HepG2 (cell line): ENCODE results near the gene CREBRF. TPM values are rescaled to one million over a fixed set of nuclear protein-coding genes. Genes with fewer than 3 reads are reported as not detected.
"Not testable (repeated sequence)": the region's sequence is repeated elsewhere in the genome, so short reads cannot be mapped to it uniquely, and the experiment has no call there.

Experiments
- ATAC-seq: fragments of 200-7000 bp; cut with Tn5 transposase; 3 replicates; pipeline ENCODE4 v1.9.1; 2020; ENCODE audit warnings: mild to moderate bottlenecking, moderate library complexity
- BruUV-seq: library from RNA; stranded (reverse); fragments of 400-500 nt; replicated peaks from 2 replicates; lab custom pipeline; 2021; lab: Mats Ljungman, UMichigan
- CTCF ChIA-PET: fragments of 300-600 bp; formaldehyde crosslinking; extraction: SDS; loops from one replicate; lab custom pipeline; 2021; ENCODE audit warnings: low total read pairs, inconsistent platforms, low intra/inter-chr PET ratio; lab: Yijun Ruan, JAX
- POLR2A ChIA-PET: fragments of 350-600 bp; sonication (Branson Sonifier 250); formaldehyde crosslinking; loops from one replicate; lab custom pipeline; 2020; ENCODE audit warnings: antibody characterized with exemption, inconsistent platforms; lab: Yijun Ruan, JAX
- DNase-seq: peaks from one replicate; pipeline ENCODE4 v3.0.0-alpha.2; 2015; ENCODE audit warnings: low spot score
- FAIRE-seq: peaks from 3 replicates; lab custom pipeline; 2011; peaks lifted over from hg19 to GRCh38; lab: Jason Lieb, UNC
- H2AFZ ChIP-seq: one replicate; pipeline ENCODE4 v1.6.1; 2011; ENCODE audit warnings: low read length, inconsistent platforms
- H3K27ac ChIP-seq: fragments of 300-600 bp; 3 replicates; pipeline ENCODE4 v1.8.0; 2011; ENCODE audit warnings: mixed run types, mild to moderate bottlenecking, mixed read lengths, low read length, inconsistent platforms; ENCODE audit not compliant: insufficient read depth; ENCODE audit errors: extremely low read length
- H3K27me3 ChIP-seq, 2 experiments: fragments of 200-600 bp in 1 of 2; 2 replicates in 1 of 2; 3 replicates in 1 of 2; pipeline versions ENCODE4 v1.6.0 to v1.8.0; 2011; ENCODE audit warnings: low read length in 2 of 2, mild to moderate bottlenecking in 2 of 2, moderate library complexity in 2 of 2, inconsistent platforms in 1 of 2; ENCODE audit not compliant: insufficient read depth in 2 of 2, control insufficient read depth in 1 of 2
- H3K36me3 ChIP-seq, 2 experiments: fragments of 200-600 bp in 1 of 2; replicated peaks in 1 of 2; 2 replicates in 1 of 2; 3 replicates in 1 of 2; pipeline versions ENCODE4 v1.5.1 to v1.8.0; 2011; ENCODE audit warnings: low read length in 2 of 2, inconsistent platforms in 1 of 2; ENCODE audit not compliant: insufficient read depth in 2 of 2, control insufficient read depth in 1 of 2
- H3K4me1 ChIP-seq: 2 replicates; pipeline ENCODE4 v1.5.1; 2012; ENCODE audit warnings: low read length, inconsistent platforms; ENCODE audit not compliant: insufficient read depth
- H3K4me2 ChIP-seq: 2 replicates; pipeline ENCODE4 v1.6.0; 2011; ENCODE audit warnings: low read depth, low read length, inconsistent platforms
- H3K4me3 ChIP-seq, 3 experiments: fragments of 200-600 bp in 1 of 3; sonication (generic), shearing (Covaris generic) in 1 of 3; replicated peaks in 1 of 3; 2 replicates each; pipeline ENCODE4 v1.5.1; 2011 to 2016; ENCODE audit warnings: low read length in 3 of 3, inconsistent platforms in 2 of 3, low read depth in 2 of 3, mild to moderate bottlenecking in 2 of 3, control low read depth in 1 of 3, mixed read lengths in 1 of 3; ENCODE audit not compliant: insufficient read depth in 1 of 3
- H3K79me2 ChIP-seq: one replicate; pipeline ENCODE4 v1.6.1; 2011; ENCODE audit warnings: low read length, inconsistent platforms; ENCODE audit not compliant: insufficient read depth
- H3K9ac ChIP-seq: 2 replicates; pipeline ENCODE4 v1.6.0; 2011; ENCODE audit warnings: mild to moderate bottlenecking, low read depth, low read length, inconsistent platforms; ENCODE audit not compliant: insufficient read depth
- H3K9me3 ChIP-seq: 2 replicates; pipeline ENCODE4 v1.5.1; 2012; ENCODE audit warnings: mild to moderate bottlenecking, low read length
- H4K20me1 ChIP-seq: 2 replicates; pipeline ENCODE4 v1.6.0; 2011; ENCODE audit warnings: inconsistent platforms, mild to moderate bottlenecking, low read length, moderate library complexity; ENCODE audit not compliant: insufficient read depth
- FOXO1 ChIP-seq: sonication (generic); formaldehyde crosslinking; IDR thresholded peaks from 2 replicates; pipeline ENCODE4 v1.4.0; 2020; ENCODE audit warnings: missing genetic modification reagents
- HDAC1 ChIP-seq: sonication (generic); formaldehyde crosslinking; IDR thresholded peaks from 2 replicates; pipeline ENCODE4 v1.5.1; 2020; ENCODE audit warnings: mild to moderate bottlenecking, missing genetic modification reagents
- POLR2A ChIP-seq, 2 experiments: IDR thresholded peaks; 2 replicates each; pipeline ENCODE4 v1.6.1; 2011; ENCODE audit warnings: low read depth in 2 of 2, low read length in 2 of 2, mild to moderate bottlenecking in 1 of 2, moderate library complexity in 1 of 2; ENCODE audit not compliant: insufficient read depth in 1 of 2
- SP2 ChIP-seq: sonication (generic); formaldehyde crosslinking; IDR thresholded peaks from 2 replicates; pipeline ENCODE4 v1.5.1; 2020; ENCODE audit warnings: mild to moderate bottlenecking, missing genetic modification reagents
- SRSF1 ChIP-seq: fragments of 200-400 bp; formaldehyde crosslinking; optimal IDR thresholded peaks from 2 replicates; pipeline ENCODE3; 2017; ENCODE audit warnings: mild to moderate bottlenecking, low read depth, low read length, moderate library complexity
- TERF1 ChIP-seq: sonication (generic); formaldehyde crosslinking; IDR thresholded peaks from 2 replicates; pipeline ENCODE4 v1.8.0; 2022; ENCODE audit warnings: mild to moderate bottlenecking, missing genetic modification reagents, moderate library complexity
- U2AF1 ChIP-seq: fragments of 200-400 bp; formaldehyde crosslinking; optimal IDR thresholded peaks from 2 replicates; pipeline ENCODE3; 2017; ENCODE audit warnings: mild to moderate bottlenecking, low read depth, low read length
- ZNF180 ChIP-seq: sonication (generic); formaldehyde crosslinking; IDR thresholded peaks from 2 replicates; pipeline ENCODE4 v1.4.0; 2020; ENCODE audit warnings: low read depth, missing genetic modification reagents, borderline replicate concordance
- ZNF546 ChIP-seq: sonication (generic); formaldehyde crosslinking; conservative IDR thresholded peaks from 2 replicates; pipeline ENCODE4 v1.8.1; 2023; ENCODE audit warnings: mild to moderate bottlenecking, missing genetic modification reagents
- ZNF589 ChIP-seq: sonication (generic); formaldehyde crosslinking; conservative IDR thresholded peaks from 2 replicates; pipeline ENCODE4 v1.8.0; 2022; ENCODE audit warnings: mild to moderate bottlenecking, moderate library complexity, missing genetic modification reagents
- ZNF761 ChIP-seq: sonication (generic); formaldehyde crosslinking; conservative IDR thresholded peaks from 2 replicates; pipeline ENCODE4 v1.4.0; 2020; ENCODE audit warnings: mild to moderate bottlenecking, missing genetic modification reagents
- ZNF816 ChIP-seq: sonication (generic); formaldehyde crosslinking; IDR thresholded peaks from 2 replicates; pipeline ENCODE4 v1.8.0; 2022; ENCODE audit warnings: missing genetic modification reagents, mild to moderate bottlenecking, borderline replicate concordance
- WGBS: methylation state at CpG from one replicate; pipeline ENCODE4 v1.1.6; 2017; ENCODE audit warnings: low lambda C conversion rate; 5-methylcytosine and 5-hydroxymethylcytosine counted together
- in situ Hi-C: cut with HindIII; loops from 2 replicates; pipeline ENCODE4 v1.10.0; 2017; ENCODE audit warnings: low pct_unique_long_range_greater_than_20kb; ENCODE audit not compliant: extremely low pct_ligation_motif_present
- intact Hi-C: fragments of 100-400 bp; cut with micrococcal nuclease; formaldehyde crosslinking; loops from one replicate; pipeline ENCODE4 v1.10.0; 2022; ENCODE audit not compliant: unreplicated experiment
- polyA plus RNA-seq, 8 experiments: library from polyadenylated mRNA; depleted of rRNA in 3 of 8; stranded (reverse) in 7 of 8; unstranded in 1 of 8; fragments of >200 nt; fragmentation: Illumina TruSeq in 4 of 8; extraction: Trizol in 4 of 8; gene quantifications; 2 replicates each; pipeline versions ENCODE4 v1.2.1 to v1.2.3, GENCODE V29; 2011 to 2016; ENCODE audit warnings: low read depth in 4 of 8, missing spikeins in 1 of 8, mixed read lengths in 1 of 8; ENCODE audit not compliant: insufficient read depth in 1 of 8
- total RNA-seq, 5 experiments: library from RNA; depleted of rRNA; stranded (reverse); fragments of >200 nt; fragmentation: Illumina TruSeq; extraction: Trizol; gene quantifications; 2 replicates each; pipeline ENCODE4 v1.2.3, GENCODE V29; 2016; ENCODE audit warnings: low read depth in 1 of 5

The CREBRF gene
- total and polyA plus RNA-seq, 2 of the 13 experiments (the other 11 are each of a cell fraction or from before 2014, with no cell fraction given), result 4.5 to 10.2 TPM

- H3K27me3 ChIP-seq, result no peaks in the 10 kb centered on the region
- DNase-seq (no peak), FAIRE-seq (no peak), ATAC-seq (no peak)
- no peak overlapping the region for H3K4me2 ChIP-seq
- no peaks in the 10 kb centered on the region for H3K9me3 ChIP-seq
- H3K27ac ChIP-seq, result no peak overlapping the region
- intact Hi-C loops, result no loop called here
- peaks cover 8% of the 10 kb centered on the region in 2 experiments; a peak in 3 of 5 replicates for H3K36me3 ChIP-seq
- H3K9ac ChIP-seq, result no peak overlapping the region
- H2AFZ ChIP-seq, result no peak overlapping the region
- in situ Hi-C loops, result no loop called here
- peaks cover 15% of the 10 kb centered on the region for H3K79me2 ChIP-seq
- WGBS, result 92% methylated on average over 5 of the region's 5 CpGs
- ChIA-PET POLR2A (no interaction called here), CTCF (no interaction called here)
- BruUV-seq, result no TSS peak
- no peak for TF ChIP-seq POLR2A (IDR thresholded peaks at IDR 0.05; ENCODE audit: insufficient read depth in 1 of 2, low read depth in 2 of 2, low read length in 2 of 2)
- no peak for TF ChIP-seq SRSF1
- no peak for TF ChIP-seq SP2 (CRISPR knock-in tag)
- TF ChIP-seq HDAC1, result no peak
- TF ChIP-seq TERF1, result no peak
- TF ChIP-seq FOXO1, result no peak
- TF ChIP-seq ZNF761, result no peak
- TF ChIP-seq ZNF589, result no peak
- no peak for TF ChIP-seq U2AF1
- TF ChIP-seq ZNF180 (CRISPR knock-in tag), result no peak
- TF ChIP-seq ZNF546 (CRISPR knock-in tag), result no peak
- no peak for TF ChIP-seq ZNF816 (CRISPR knock-in tag)
- H3K4me3 ChIP-seq, result no peak overlapping the region
- H4K20me1 ChIP-seq, result 0 out of 2 replicates have a peak, but pooled peaks cover 5% of the 10 kb centered on the region
- H3K4me1 ChIP-seq, result peaks cover 20% of the 10 kb centered on the region
These were observed 26.6 kb upstream of the CREBRF start for GRCh38 chr5:173029499-173029921.

GRCh38 chr5:173032096-173032495, 24.1 kb upstream of the CREBRF start:
- peaks cover 12% of the 10 kb centered on the region for H3K79me2 ChIP-seq
- H3K27me3 ChIP-seq, DNase-seq, intact Hi-C loops, BruUV-seq, CTCF ChIA-PET, H3K27ac ChIP-seq, ATAC-seq, H3K4me3 ChIP-seq, POLR2A ChIA-PET, in situ Hi-C loops, H4K20me1 ChIP-seq, H3K4me2 ChIP-seq, H2AFZ ChIP-seq, FAIRE-seq, H3K9me3 ChIP-seq, H3K9ac ChIP-seq: not testable (repeated sequence)
- WGBS, result 96% methylated on average over 3 of the region's 3 CpGs
- H3K4me1 ChIP-seq, result peaks cover 20% of the 10 kb centered on the region
- H3K36me3 ChIP-seq, result peaks cover 11 to 25% of the 10 kb centered on the region in 2 experiments; a peak in 3 of 5 replicates
